ENCODE data around the gene RYK.

DNA sequence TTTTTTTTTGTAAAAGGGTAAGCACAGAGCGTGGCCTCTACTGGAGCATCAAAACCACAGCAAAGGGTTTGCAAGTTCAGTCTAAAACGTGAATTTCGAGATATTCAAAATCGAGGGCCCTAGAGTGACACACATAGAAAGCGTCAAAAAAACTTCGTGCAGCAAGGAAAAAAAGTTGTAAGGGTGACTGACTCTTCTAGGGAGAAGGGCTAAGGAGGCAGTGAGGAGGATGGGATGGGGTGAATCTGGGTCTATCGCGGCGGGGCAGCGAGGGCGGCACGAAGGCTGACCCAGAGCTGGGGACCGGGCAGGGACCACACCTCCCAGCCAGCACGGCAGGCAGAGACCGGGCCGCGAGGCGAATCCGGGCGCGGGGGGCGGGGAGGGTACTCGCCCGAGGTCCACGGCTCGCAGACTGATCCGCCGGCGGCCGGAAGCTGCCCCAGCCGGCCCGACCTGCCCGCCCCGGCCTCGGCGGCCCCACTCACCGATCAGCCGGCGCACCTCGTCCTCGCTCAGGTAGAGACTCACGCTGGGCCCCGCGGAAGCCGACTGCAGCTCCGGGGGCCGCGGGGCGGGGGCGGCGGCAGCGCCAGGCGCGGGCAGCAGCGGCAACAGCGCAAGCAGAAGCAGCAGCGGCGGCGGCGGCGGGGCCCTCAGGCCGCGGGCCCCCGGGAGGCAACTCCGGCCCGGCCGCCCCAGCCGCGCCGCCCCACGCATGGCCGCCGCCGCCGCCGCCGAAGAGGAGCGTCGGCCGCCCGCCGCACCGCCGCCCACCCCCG is 533 bp downstream of the RYK start:
- TF ChIP-seq, protein P1, sequence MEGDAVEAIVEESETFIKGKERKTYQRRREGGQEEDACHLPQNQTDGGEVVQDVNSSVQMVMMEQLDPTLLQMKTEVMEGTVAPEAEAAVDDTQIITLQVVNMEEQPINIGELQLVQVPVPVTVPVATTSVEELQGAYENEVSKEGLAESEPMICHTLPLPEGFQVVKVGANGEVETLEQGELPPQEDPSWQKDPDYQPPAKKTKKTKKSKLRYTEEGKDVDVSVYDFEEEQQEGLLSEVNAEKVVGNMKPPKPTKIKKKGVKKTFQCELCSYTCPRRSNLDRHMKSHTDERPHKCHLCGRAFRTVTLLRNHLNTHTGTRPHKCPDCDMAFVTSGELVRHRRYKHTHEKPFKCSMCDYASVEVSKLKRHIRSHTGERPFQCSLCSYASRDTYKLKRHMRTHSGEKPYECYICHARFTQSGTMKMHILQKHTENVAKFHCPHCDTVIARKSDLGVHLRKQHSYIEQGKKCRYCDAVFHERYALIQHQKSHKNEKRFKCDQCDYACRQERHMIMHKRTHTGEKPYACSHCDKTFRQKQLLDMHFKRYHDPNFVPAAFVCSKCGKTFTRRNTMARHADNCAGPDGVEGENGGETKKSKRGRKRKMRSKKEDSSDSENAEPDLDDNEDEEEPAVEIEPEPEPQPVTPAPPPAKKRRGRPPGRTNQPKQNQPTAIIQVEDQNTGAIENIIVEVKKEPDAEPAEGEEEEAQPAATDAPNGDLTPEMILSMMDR (IDR thresholded peaks at IDR 0.05) = no peak
- no peak for TF ChIP-seq ESRRA (IDR thresholded peaks at IDR 0.05; ENCODE audit: borderline replicate concordance, low read length)
- TF ChIP-seq POLR2A (IDR thresholded peaks at IDR 0.05; ENCODE audit: low read length) = no peak
- no peak for TF ChIP-seq RAD21 (conservative IDR thresholded peaks at IDR 0.05 in 1 of 2, IDR thresholded peaks at IDR 0.05 in 1 of 2)
- TF ChIP-seq, protein P2, sequence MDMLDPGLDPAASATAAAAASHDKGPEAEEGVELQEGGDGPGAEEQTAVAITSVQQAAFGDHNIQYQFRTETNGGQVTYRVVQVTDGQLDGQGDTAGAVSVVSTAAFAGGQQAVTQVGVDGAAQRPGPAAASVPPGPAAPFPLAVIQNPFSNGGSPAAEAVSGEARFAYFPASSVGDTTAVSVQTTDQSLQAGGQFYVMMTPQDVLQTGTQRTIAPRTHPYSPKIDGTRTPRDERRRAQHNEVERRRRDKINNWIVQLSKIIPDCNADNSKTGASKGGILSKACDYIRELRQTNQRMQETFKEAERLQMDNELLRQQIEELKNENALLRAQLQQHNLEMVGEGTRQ (IDR thresholded peaks at IDR 0.05) = no peak

Measured in A549 (cell line).